Stimulated activated CD4-positive, alpha-beta T cell treated with anti-CD3 and anti-CD28 coated beads, TNF-alpha, amount 100 ng/mL, for 4 hours (primary cell): Measurements from ENCODE around the gene RIC1.
"Not testable (repeated sequence)": the region's sequence is repeated elsewhere in the genome, so short reads cannot be mapped to it uniquely, and the experiment has no call there.

ENCODE experiments used
- DNase-seq, 3 experiments: peaks; one replicate each; pipeline ENCODE4 v3.0.0-alpha.2; 2020; ENCODE audit warnings: low read depth in 3 of 3

The RIC1 gene

GRCh38 chr9:5624655-5625054, 4.3 kb upstream of the RIC1 start:
- no peak for DNase-seq

DNA sequence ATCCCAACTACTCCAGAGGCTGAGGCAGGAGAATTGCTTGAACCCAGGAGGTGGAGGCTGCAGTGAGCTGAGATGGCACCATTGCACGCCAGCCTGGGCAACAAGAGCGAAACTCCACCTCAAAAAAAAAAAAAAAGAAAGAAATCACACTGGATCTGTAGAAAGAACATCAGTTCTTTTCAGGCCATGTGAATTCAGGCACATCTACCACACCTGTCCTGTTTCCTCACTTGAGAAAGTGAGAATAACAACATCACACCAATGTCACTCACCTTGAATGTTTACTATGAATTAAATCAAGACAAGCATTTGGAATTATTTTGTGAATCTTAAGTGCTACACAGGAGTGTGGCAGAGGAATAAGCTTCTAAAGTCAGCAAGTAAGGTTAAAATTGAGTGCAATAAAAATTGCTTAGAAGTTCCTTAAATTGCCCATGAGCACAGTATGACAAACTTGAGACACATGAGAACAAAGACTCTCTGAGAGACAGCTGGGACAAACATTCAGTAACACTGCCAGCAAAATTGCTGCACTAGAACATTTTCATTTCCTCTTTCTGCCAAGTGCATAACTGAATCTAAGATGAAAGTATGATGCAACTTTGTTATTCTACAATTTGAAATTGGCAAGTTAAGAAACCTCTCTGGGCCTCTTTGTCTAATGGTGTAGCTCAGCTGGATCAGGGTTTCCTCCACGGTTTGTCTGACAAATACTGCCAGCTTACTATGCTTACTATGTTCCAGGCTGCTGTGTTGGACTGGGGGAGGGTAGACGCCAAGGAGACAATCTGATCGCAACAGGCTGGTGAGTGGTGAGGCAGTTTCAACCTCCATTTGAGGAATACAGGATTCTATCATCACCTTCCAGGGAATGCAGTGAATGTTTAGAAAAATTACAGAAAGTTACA, 1.9 kb upstream of the RIC1 start:
- no peak for DNase-seq

GRCh38 chr9:5627686-5628085, 1.2 kb upstream of the RIC1 start:
- not testable (repeated sequence) for DNase-seq

GRCh38 chr9:5628183-5628529, 751 bp upstream of the RIC1 start:
- no peak for DNase-seq

- peak in 1 of 3 experiments; percentile 31 for DNase-seq
Measured at GRCh38 chr9:5629312-5630080, 589 bp downstream of the RIC1 start.

- DNase-seq: no peak
Measured at GRCh38 chr9:5630081-5630507, 1.2 kb downstream of the RIC1 start.

DNA sequence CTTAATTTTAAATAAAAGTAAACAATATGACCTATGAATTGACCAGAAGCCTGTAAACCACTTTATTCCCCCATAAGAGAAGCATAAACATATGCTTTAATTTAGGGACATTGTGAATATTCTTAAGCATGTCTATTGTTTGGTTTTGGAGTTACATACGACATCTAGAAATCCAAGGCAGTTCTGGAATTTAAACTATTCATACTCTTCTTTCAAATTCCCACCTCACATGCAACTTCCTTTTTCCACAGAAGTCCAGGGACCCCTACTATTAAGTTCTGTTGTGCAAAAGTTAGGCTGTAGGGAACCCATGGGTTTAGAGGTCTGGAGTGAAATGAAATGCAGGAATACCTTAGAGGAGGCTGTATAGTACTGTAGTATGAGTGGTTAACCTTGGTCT, 2.1 kb downstream of the RIC1 start:
- no peak for DNase-seq

DNA sequence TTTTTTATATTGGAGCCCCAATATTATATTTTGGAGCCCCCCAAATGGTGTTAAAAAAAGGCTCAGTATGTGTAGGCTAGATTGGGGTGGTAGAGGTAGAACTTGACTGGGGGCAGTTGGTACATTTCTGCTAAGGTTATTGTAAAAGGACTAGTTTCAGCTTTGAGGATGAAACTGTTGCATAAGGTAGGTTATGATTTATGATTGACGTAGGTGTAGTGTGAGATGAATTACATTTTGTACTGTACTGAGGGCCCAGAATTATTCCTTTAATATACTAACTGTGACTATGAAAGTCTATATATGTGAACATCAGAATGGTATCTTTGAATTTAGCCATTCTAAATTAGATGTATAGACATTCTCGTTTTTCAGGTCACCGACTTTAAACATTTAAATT, 3.6 kb downstream of the RIC1 start:
- DNase-seq: no peak

- no peak for DNase-seq
Measured at GRCh38 chr9:5633243-5633642, 4.3 kb downstream of the RIC1 start.

DNA sequence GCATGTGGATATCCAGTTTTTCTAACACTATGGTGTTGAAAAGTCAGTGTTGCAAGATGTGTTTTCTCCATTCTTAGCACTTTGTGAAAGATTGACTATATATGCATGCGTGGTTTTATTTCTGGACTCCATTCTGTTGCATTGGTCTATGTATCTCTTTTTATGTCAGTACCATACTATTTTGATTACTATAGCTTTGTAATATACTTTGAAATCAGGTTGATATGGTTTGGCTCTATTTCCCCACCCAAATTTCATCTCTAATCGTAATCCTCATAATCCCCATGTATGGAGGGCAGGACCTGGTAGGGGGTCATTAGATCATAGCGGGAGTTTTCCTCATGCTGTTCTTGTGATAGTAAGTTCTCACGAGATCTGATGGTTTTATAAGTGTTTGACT, 6.5 kb downstream of the RIC1 start:
- DNase-seq: no peak

GRCh38 chr9:5639816-5640215, 10.9 kb downstream of the RIC1 start:
- DNase-seq: no peak

- no peak for DNase-seq
Measured at GRCh38 chr9:5642170-5642569, 13.3 kb downstream of the RIC1 start.

DNA sequence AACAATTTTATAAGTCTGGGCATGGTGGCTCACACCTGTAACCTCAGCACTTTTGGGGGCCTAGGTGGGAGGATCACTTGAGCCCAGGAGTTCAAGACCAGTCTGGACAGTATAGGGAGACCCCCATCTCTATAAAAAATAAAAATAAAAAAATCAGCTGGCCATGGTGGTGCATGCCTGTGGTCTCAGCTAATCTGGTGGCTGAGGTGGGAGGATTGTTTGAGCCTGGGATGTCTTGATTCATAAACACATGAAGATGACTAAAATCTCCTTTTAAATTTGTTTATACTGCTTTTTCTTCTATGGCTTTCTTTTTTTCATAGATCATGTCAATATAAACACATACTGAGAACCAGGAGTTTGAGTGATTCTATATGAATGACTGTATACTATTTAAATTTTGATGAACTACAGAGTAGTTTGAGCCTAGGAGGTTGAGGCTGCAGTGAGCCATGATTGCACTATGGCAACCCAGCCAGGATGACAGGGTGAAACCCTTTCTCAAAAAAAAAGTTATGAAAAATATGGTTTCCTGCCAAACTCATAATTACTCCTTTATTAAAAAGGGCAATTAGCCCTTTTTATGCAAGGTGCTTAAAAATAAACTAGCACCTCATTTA, 14.2 kb downstream of the RIC1 start:
- no peak for DNase-seq

DNA sequence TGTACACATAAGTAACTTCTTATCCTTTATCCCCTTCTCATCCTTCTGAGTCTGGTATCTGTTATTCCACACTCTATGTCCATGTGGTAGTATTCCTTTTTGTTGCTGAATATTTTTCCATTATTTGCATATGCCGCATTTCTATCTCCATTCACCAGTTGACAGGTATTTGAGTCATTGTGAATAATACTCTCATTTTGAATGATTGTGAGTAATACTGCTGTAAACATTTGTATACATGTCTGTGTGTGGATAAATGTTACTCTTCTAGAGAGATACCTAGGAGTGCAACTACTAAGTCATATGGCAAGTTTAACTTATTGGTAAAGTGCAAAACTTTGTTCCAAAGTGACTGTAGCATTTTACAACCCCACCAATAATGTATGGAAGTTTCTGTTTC, 15.6 kb downstream of the RIC1 start:
- no peak for DNase-seq

- DNase-seq: no peak
Measured at GRCh38 chr9:5646116-5646515, 17.2 kb downstream of the RIC1 start.

DNA sequence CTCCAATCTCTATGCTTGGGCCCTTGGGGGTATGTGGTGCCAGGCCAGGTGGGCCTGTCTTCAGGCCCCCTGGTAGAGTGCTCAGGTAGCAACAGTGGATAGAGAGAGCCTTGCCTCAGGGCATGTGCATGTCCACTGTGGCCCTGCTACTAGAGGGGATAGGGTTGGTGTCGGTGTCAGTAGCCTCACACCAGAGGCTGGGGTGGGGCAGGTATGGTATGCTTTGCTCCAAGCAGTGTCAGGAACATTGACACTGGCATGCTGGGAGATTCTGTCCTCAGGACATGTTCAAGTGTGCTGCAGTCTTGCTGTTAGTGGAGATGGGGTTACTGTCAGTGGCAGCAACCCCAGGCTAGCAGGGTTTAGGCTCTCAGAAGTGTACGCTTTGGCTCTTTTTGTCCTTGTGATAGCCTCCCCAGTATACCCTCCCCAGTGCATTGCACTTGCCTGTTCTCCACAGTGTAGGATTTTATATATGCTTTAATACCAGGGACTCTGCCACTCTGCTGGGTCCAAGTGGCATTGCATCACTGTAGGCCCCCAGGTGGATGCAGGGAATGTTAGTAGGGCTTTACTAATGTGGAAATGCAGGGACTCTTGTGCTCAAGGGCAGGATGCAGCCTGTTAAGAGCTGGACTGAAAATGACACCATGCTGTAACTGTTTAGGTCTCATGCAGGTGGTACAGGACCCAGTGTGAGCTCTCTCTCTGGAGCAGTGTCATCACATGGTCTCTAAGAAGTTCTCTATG, 21.6 kb downstream of the RIC1 start:
- no peak for DNase-seq

GRCh38 chr9:5651246-5651645, 22.3 kb downstream of the RIC1 start:
- no peak for DNase-seq

DNA sequence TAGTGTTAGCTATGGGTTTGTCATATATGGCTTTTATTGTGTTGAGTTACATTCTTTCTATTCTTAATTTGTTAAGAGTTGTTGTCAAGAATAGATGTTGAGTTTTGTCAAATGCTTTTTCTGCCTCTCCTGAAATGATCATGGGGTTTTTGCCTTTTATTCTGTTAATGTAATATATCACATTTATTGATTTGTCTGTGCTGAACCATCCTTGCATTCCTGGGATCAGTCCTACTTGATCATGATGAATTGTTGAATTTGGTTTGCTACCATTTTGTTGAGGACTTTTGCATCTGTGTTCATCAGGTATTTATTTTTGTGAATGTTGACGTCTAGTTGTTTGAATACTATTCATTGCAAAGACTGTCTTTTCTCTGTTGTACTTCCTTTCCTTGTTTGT, 23.9 kb downstream of the RIC1 start:
- no peak for DNase-seq

DNA sequence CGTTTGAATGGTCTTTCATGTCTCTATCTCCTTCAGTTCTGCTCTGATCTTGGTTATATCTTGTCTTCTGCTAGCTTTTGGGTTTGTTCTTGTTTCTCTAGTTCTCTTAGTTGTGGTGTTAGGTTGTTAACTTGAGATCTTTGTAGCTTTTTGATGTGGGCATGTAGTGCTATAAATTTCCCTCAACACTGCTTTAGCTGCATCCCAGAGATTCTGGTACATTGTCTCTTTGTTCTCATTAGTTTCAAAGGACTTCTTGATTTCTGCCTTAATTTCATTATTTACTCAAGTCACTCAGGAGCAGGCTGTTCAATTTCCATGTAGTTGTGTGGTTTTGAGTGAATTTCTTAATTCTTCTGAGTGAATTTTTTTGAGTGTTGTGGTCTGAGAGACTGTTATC, 33.9 kb downstream of the RIC1 start:
- DNase-seq: not testable (repeated sequence)

GRCh38 chr9:5665059-5665458, 36.2 kb downstream of the RIC1 start:
- DNase-seq: no peak

DNA sequence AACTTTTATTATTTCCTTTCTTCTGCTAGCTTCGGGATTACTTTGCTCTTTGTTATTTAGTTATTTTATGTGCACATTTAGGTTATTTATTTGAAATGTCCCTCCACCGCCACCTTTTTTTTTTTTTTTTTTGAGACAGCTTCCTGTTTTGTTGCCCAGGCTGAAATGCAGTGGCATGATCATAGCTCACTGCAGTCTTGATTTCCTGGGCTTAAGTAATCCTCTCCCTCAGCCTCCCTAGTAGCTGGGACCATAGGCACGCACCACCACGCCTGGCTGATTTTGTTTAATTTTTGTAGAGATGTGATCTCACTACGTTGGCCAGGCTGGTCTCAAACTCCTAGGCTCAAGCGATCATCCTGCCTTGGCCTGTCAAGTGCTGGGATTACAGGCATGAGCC, 38.5 kb downstream of the RIC1 start:
- no peak for DNase-seq

- no peak for DNase-seq
Measured at GRCh38 chr9:5670079-5670478, 41.2 kb downstream of the RIC1 start.
